Measurements from ENCODE around the gene SLC25A23.

DNA sequence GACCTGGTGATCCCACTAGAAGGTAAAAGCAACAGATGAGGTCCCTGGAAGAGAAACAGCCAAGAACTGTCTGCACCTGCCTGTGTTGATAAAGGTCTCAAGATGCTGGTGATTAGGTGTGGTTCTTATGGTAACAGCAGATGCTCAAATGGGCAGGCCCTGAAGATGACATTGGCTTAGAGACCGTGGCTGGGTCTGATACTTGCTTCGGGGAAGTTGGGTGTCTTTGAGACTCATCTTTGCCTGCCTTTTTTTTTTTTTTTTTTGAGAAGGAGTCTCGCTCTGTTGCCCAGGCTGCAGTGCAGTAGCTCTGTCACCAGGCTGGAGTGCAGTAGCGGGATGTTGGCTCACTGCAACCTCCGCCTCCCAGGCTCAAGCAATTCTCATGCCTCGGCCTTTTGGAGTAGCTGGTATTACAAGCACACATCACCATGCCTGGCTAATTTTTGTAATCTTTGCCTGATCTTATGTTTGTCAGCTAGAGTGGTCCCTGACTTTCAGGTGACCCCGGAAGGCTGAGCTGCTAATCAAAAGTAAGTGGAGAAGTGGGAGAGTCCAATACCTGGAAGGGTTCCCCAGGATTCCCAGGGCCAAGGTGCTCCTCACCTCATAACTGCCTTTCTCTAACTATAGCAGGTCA is 7.9 kb downstream of the SLC25A23 start:
- TF ChIP-seq, protein P1, sequence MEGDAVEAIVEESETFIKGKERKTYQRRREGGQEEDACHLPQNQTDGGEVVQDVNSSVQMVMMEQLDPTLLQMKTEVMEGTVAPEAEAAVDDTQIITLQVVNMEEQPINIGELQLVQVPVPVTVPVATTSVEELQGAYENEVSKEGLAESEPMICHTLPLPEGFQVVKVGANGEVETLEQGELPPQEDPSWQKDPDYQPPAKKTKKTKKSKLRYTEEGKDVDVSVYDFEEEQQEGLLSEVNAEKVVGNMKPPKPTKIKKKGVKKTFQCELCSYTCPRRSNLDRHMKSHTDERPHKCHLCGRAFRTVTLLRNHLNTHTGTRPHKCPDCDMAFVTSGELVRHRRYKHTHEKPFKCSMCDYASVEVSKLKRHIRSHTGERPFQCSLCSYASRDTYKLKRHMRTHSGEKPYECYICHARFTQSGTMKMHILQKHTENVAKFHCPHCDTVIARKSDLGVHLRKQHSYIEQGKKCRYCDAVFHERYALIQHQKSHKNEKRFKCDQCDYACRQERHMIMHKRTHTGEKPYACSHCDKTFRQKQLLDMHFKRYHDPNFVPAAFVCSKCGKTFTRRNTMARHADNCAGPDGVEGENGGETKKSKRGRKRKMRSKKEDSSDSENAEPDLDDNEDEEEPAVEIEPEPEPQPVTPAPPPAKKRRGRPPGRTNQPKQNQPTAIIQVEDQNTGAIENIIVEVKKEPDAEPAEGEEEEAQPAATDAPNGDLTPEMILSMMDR (IDR thresholded peaks at IDR 0.05; ENCODE audit: low read length), result no peak
- TF ChIP-seq EZH2 (IDR thresholded peaks at IDR 0.05; ENCODE audit: borderline replicate concordance, low read length), result no peak

Data from OCI-LY1 (cell line).